PC-3 (cell line): ENCODE results near the gene PPHLN1. TPM values are rescaled to one million over a fixed set of nuclear protein-coding genes. Genes with fewer than 3 reads are reported as not detected.

ENCODE experiments used
- ATAC-seq: fragments of 200-7000 bp; cut with Tn5 transposase; 2 replicates; pipeline ENCODE4 v1.9.1; 2020; ENCODE audit warnings: mild to moderate bottlenecking, moderate library complexity
- BruUV-seq: library from RNA; stranded (reverse); fragments of 400-500 nt; replicated peaks from 2 replicates; lab custom pipeline; 2021; lab: Mats Ljungman, UMichigan
- CTCF ChIA-PET: fragments of 300-600 bp; sonication (Branson Sonifier 250); formaldehyde crosslinking; loops from one replicate; lab custom pipeline; 2022; ENCODE audit warnings: antibody characterized with exemption; lab: Charles Lee
- POLR2A ChIA-PET: fragments of 300-600 bp; sonication (Branson Sonifier 250); formaldehyde crosslinking; loops from one replicate; lab custom pipeline; 2022; ENCODE audit warnings: antibody characterized with exemption; ENCODE audit not compliant: unreplicated experiment; lab: Charles Lee
- DNase-seq: peaks from one replicate; pipeline ENCODE4 v3.0.0-alpha.2; 2015
- H2AFZ ChIP-seq: fragments of 300-600 bp; sonication (generic); 2 replicates; pipeline ENCODE4 v1.6.0; 2016; ENCODE audit warnings: antibody characterized with exemption, low read length
- H3F3A ChIP-seq: fragments of 300-600 bp; sonication (generic); one replicate; pipeline ENCODE4 v1.6.0; 2017; ENCODE audit warnings: antibody characterized with exemption, low read length, control low read depth, mild to moderate bottlenecking; ENCODE audit not compliant: unreplicated experiment
- H3K27ac ChIP-seq: fragments of 300-600 bp; sonication (generic); 2 replicates; pipeline ENCODE4 v1.5.1; 2016; ENCODE audit warnings: mild to moderate bottlenecking, low read length
- H3K27me3 ChIP-seq: fragments of 300-600 bp; sonication (generic); 2 replicates; pipeline ENCODE4 v1.6.1; 2016; ENCODE audit warnings: low read length, mixed read lengths
- H3K36me3 ChIP-seq: fragments of 300-600 bp; sonication (generic); 2 replicates; pipeline ENCODE4 v1.6.1; 2016; ENCODE audit warnings: low read depth, mixed run types, low read length, mixed read lengths
- H3K4me1 ChIP-seq: fragments of 300-600 bp; sonication (generic); 2 replicates; pipeline ENCODE4 v1.5.1; 2016; ENCODE audit warnings: low read length; ENCODE audit not compliant: insufficient read depth
- H3K4me2 ChIP-seq: fragments of 300-600 bp; sonication (generic); 2 replicates; pipeline ENCODE4 v1.6.0; 2016; ENCODE audit warnings: low read length
- H3K4me3 ChIP-seq: fragments of 300-600 bp; sonication (generic); 2 replicates; pipeline ENCODE4 v1.5.1; 2016; ENCODE audit warnings: mild to moderate bottlenecking, low read length, mixed read lengths
- H3K79me2 ChIP-seq: fragments of 300-600 bp; sonication (generic); 2 replicates; pipeline ENCODE4 v1.6.1; 2017; ENCODE audit warnings: low read length, mixed read lengths
- H3K9ac ChIP-seq: fragments of 300-600 bp; sonication (generic); 2 replicates; pipeline ENCODE4 v1.6.0; 2016; ENCODE audit warnings: mild to moderate bottlenecking, low read length
- H3K9me2 ChIP-seq: fragments of 300-600 bp; sonication (generic); replicated peaks from 2 replicates; pipeline ENCODE4 v1.6.1; 2016; ENCODE audit warnings: mixed run types, low read length, mixed read lengths
- H3K9me3 ChIP-seq: fragments of 300-600 bp; sonication (generic); 2 replicates; pipeline ENCODE4 v1.6.1; 2016; ENCODE audit warnings: low read length, mixed read lengths
- H4K20me1 ChIP-seq: fragments of 300-600 bp; sonication (generic); 2 replicates; pipeline ENCODE4 v1.6.1; 2016; ENCODE audit warnings: low read length, mixed read lengths
- CTCF ChIP-seq: fragments of 300-600 bp; sonication (generic); conservative IDR thresholded peaks from 2 replicates; pipeline ENCODE4 v1.5.1; 2017; ENCODE audit warnings: antibody characterized with exemption, low read depth, mild to moderate bottlenecking, low read length
- EZH2 ChIP-seq: fragments of 300-600 bp; sonication (generic); IDR thresholded peaks from one replicate; pipeline ENCODE4 v1.6.1; 2017; ENCODE audit warnings: antibody characterized with exemption, mild to moderate bottlenecking, low read length; ENCODE audit not compliant: unreplicated experiment
- EZH2phosphoT487 ChIP-seq: fragments of 300-600 bp; sonication (generic); IDR thresholded peaks from 2 replicates; pipeline ENCODE4 v1.6.1; 2018; ENCODE audit warnings: mild to moderate bottlenecking, antibody characterized with exemption, low read length, borderline replicate concordance
- intact Hi-C: fragments of 100-400 bp; cut with micrococcal nuclease; formaldehyde crosslinking; loops from 2 replicates; pipeline ENCODE4 v1.9.0; 2023
- total RNA-seq: library from RNA; depleted of rRNA; stranded (reverse); fragments of >200 nt; gene quantifications from 2 replicates; pipeline ENCODE4 v1.2.3, GENCODE V29; 2014

PPHLN1 gene
- total RNA-seq, 1 experiment from 2014 or later, result 82.0 TPM

GRCh38 chr12:42473561-42473960 is 147.6 kb downstream of the PPHLN1 start:
- H3K27ac ChIP-seq, result no peak overlapping the region
- no peak for ATAC-seq
- intact Hi-C loops, result loop anchor here (10.0 kb wide), 1 partner anchor 1169 kb away; no protein-coding TSS in a partner anchor
- POLR2A ChIA-PET, result interaction anchor here (0.7 kb wide), 1 partner anchor 833 kb away, joined by 3 read pairs; no protein-coding TSS in a partner anchor
- H3K4me3 ChIP-seq, result no peak overlapping the region
- no peaks in the 10 kb centered on the region for H4K20me1 ChIP-seq
- peaks cover 14% of the 10 kb centered on the region; the same call in 1 of the 2 replicates for H3K36me3 ChIP-seq
- no peaks in the 10 kb centered on the region for H3F3A ChIP-seq
- no peak overlapping the region for H3K4me2 ChIP-seq
- peaks cover 49% of the 10 kb centered on the region for H3K79me2 ChIP-seq
- no TSS peak for BruUV-seq
- H3K4me1 ChIP-seq, result peaks cover 29% of the 10 kb centered on the region
- peak; percentile 35 for DNase-seq
- no peak overlapping the region for H3K9ac ChIP-seq
- CTCF ChIA-PET, result no interaction called here
- H3K9me3 ChIP-seq, result no peaks in the 10 kb centered on the region
- no peak for TF ChIP-seq EZH2phosphoT487
- TF ChIP-seq EZH2, result no peak
- no peak overlapping the region for H2AFZ ChIP-seq
- no peaks in the 10 kb centered on the region for H3K9me2 ChIP-seq
- no peaks in the 10 kb centered on the region for H3K27me3 ChIP-seq

- ATAC-seq, result peak; percentile 92
- no peak overlapping the region for H3K9ac ChIP-seq
- H2AFZ ChIP-seq, result no peak overlapping the region
- no peaks in the 10 kb centered on the region for H3K9me3 ChIP-seq
- DNase-seq, result peak; percentile 84
- intact Hi-C loops, result loop anchor here (2.0 to 10.0 kb wide), 2 partner anchors 808 to 1170 kb away; no protein-coding TSS in a partner anchor
- H3F3A ChIP-seq, result no peaks in the 10 kb centered on the region
- no peaks in the 10 kb centered on the region for H3K27me3 ChIP-seq
- no peaks in the 10 kb centered on the region; the same call in 1 of the 2 replicates for H4K20me1 ChIP-seq
- no peak for TF ChIP-seq EZH2phosphoT487
- TF ChIP-seq EZH2, result no peak
- TF ChIP-seq CTCF, result no peak
- no peak overlapping the region for H3K4me3 ChIP-seq
- no TSS peak for BruUV-seq
- H3K9me2 ChIP-seq, result no peaks in the 10 kb centered on the region
- H3K4me2 ChIP-seq, result peak overlapping the region; percentile 30
- CTCF ChIA-PET, result no interaction called here
- H3K36me3 ChIP-seq, result peaks cover 12% of the 10 kb centered on the region; the same call in 1 of the 2 replicates
- peak overlapping the region; percentile 29 for H3K27ac ChIP-seq
- H3K79me2 ChIP-seq, result peaks cover 58% of the 10 kb centered on the region
- POLR2A ChIA-PET, result no interaction called here
- peaks cover 29% of the 10 kb centered on the region for H3K4me1 ChIP-seq
Observed at GRCh38 chr12:42474391-42474790, 148.4 kb downstream of the PPHLN1 start.

- ChIA-PET POLR2A (no interaction called here), CTCF (interaction anchor here (0.6 kb wide), 1 partner anchor 1260 kb away, joined by 3 read pairs; no protein-coding TSS in a partner anchor)
- Histone ChIP-seq H3K9ac (no peak overlapping the region), H3K4me2 (peak overlapping the region; percentile 30), H3K4me3 (no peak overlapping the region), H4K20me1 (no peaks in the 10 kb centered on the region; the same call in 1 of the 2 replicates), H3K4me1 (peaks cover 29% of the 10 kb centered on the region), H3K27me3 (no peaks in the 10 kb centered on the region), H3F3A (no peaks in the 10 kb centered on the region), H3K9me2 (no peaks in the 10 kb centered on the region), H2AFZ (no peak overlapping the region), H3K9me3 (no peaks in the 10 kb centered on the region), H3K79me2 (peaks cover 65% of the 10 kb centered on the region), H3K36me3 (0 out of 2 replicates have a peak, but pooled peaks cover 7% of the 10 kb centered on the region), H3K27ac (peak overlapping the region; percentile 29)
- intact Hi-C loops, result loop anchor here (2.0 to 10.0 kb wide), 2 partner anchors 808 to 1170 kb away; no protein-coding TSS in a partner anchor
- DNase-seq, result no peak
- ATAC-seq, result peak; percentile 15
- TF ChIP-seq EZH2phosphoT487, result no peak
- no peak for TF ChIP-seq EZH2
- no peak for TF ChIP-seq CTCF
- no TSS peak for BruUV-seq
Observed at GRCh38 chr12:42475106-42475505, 149.1 kb downstream of the PPHLN1 start.
